Activated naive CD4-positive, alpha-beta T cell (primary cell): Measurements from ENCODE around the gene CREB5.

ENCODE experiments used
- DNase-seq, 4 experiments: peaks; one replicate each; lab custom pipeline; 2025; lab: John Stamatoyannopoulos, UW

The CREB5 gene

DNA sequence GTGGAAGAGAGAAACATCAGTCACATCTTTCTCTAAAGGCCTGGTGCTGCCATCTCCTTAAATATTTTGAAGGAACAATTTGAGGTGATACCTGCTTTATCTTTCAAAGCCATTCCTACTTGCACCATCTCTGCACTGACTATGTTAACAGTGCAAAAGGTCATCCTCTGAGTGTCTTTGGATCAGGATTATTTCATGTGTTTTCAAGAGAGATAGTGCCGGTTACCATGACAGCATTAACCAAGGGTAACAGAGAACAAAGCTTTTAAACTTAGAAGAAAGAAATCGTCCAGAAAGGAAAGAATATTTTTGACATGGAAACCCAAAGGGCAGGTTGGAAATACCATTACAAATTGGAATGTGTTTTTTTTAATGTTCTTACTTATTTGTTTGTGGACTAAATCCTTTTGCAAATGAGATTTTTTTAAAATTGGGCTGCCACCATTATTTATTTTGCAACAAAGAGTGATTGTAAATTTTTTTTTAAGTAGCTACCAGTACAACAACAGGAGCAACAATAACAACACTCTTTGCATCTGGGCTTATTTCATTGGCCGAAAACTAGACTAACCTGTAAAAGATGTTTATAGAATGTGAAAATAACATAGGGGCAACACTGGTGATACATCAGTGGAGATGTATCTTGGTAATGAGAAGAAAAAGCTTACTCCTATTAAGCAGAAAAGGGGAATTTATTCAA, 234.2 kb downstream of the CREB5 start:
- no peak for DNase-seq

- no peak for DNase-seq
Measured at GRCh38 chr7:28647076-28647421, 234.7 kb downstream of the CREB5 start.

- DNase-seq, result no peak
Measured at GRCh38 chr7:28649189-28649588, 236.9 kb downstream of the CREB5 start.

GRCh38 chr7:28649811-28650210, 237.5 kb downstream of the CREB5 start:
- DNase-seq, result no peak

DNA sequence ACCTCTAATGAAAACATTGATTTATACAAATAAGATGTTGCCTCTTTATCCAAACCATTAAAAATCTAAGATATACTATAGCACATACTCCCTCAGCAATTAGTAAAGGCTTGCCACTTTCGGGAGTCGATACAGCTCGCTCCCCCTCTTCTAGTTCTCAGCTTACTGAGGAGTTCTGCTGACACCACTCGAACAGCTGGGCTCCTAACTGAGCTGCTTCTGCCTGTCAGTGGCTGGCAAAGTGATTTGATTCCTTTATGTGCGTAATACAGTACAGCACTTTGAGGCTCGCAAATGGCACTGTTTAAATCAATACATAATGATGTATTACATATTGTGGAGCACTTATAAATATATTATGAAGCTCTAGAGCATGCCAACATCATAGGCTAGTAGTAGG, 241.8 kb downstream of the CREB5 start:
- no peak for DNase-seq

DNA sequence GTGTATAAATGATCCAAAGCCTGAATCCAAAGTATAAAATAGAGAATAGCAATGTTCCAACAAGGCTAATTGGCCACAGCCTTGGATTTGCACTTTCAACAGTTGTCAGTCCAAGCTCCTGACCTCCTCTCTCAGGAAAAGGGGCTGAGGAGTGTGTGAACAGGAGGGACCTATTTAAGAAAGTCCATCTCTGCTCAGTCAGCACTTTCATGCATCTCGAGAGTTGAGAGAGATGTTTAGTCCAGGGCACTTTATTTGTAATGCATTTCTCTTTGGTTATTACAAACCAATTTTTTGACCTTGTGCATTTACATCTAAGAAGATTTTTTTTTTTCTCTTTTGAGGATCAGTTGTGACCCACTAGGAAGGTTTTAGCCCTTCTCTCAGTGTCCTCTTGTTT, 244.2 kb downstream of the CREB5 start:
- no peak for DNase-seq

DNA sequence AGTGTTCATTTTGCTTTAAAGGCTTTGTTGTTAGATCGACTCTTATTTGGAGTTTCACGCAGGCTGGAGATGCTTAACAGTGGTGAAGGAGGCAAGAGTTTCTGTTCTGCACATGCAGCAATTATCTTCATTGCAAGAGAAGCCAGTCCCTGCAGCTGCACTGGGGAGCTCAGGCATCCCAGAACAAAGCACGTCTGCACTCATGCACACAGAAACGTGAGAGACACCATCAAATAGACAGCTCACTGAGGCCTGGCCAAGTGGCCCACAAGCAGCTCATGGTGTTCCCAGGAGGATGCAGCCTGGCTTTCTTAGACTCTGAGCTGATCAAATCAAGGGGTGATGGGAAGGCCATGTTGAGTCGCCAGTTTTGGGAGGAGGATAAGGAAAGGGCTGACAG, 246.1 kb downstream of the CREB5 start:
- no peak for DNase-seq

DNA sequence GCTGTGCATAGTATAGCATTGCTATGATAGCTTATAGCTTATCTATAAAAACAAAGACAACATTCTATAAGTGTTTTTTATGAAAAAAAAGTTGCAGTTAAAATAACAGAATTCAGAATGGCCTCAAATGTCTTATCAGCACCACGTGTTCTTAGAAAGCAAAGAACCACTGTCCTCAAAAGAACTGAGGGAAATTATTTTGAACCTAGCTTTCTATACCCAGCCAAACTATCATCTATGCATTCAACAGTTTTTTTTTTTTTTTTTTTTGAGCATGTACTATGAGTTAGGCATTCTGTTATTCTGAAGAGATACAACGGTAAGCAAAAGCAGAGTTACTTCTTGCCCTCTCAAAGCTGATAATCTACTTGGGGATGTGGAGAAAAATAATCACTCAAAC, 247.8 kb downstream of the CREB5 start:
- no peak for DNase-seq

DNA sequence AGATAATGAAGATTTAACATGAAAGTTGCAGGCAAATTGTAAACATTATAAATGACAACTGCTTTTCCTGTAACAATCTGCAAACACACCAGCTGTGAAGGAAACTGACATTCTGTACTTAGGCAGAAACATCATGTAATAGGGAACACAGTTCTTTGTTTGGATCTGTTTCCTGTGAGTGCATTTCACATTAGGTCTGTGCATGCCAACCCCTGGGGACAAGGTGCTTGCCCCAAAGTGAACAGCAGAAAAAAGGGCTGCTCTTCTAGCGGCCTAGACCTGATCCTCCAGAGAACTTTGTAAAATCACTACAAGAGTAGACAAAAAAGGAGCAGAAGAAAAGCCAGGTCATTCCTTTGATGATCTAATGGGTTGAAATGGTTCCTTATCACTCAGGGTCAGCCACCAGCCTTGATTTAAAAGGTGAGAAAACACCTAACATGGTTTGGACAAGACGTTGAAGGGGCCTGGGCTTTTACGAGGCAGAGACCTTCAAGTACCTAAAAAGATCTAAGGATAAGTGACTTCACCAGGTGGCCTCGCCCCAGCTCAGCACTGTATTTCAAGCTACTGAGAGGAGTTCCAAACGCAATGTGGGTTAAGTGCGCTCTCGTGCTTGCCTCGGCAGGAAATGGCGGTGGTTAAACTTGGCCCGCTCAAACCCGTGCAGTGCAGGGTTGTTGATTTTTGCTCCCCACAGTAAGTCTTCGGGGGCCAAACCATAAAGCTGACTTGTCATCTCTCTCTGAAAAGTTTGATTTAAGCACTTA, 249.7 kb downstream of the CREB5 start:
- DNase-seq, result no peak

DNA sequence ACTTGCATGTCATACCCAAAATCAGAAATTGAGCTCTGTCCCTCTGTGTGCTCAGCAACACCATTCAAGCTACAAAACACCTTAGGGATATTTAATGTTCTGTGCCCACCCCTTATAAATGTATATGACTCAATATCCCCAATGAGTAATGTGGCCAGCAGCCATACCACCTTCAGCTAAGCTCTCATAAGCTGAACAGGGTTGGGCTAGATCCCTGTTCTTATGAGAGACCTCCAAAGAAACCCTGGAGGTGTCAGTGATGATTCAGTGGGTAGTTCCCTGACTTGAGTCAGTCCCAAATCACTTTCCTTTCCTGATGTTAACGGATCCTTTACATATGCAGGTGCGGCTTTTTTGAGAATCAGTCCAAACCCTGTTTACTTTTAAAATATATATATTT, 253.8 kb downstream of the CREB5 start:
- DNase-seq, result no peak

DNA sequence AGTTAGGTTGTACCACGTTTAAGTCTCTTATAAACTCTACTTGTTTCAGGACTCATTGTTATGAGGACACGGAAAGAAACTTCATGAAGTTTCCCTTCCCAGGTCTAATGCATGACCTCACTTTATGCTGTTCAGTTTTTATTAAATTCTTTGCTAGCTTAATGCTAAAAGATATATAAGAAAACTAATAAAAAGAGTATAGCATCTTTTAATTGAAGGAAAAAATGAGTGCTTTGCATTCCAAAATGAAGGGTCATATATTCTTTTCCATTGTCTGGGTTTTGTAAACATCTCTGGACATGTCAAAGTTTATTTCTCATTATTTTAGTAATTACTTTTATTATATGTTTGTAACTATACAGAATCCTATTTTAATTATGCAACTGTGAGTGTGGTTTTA, 255.8 kb downstream of the CREB5 start:
- DNase-seq, result no peak

DNA sequence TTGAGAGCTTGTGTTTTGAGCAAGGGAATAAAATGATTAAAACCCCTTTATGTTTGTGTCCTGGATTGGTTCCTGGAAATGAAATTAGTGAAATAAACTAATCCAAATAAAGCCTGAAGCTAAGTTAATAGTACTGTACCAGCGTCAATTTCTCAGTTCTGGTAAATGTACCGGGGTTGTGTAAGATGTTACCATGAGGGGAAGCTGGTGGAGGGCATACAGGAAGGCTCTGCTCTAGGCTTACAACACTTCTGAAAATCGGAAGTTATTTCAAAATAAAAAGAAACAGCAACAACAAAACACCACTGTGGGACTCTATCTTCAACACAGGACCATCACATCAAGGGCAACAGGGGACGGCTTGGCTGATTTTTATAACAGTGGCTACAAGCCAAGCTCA, 257.0 kb downstream of the CREB5 start:
- DNase-seq, result no peak

DNA sequence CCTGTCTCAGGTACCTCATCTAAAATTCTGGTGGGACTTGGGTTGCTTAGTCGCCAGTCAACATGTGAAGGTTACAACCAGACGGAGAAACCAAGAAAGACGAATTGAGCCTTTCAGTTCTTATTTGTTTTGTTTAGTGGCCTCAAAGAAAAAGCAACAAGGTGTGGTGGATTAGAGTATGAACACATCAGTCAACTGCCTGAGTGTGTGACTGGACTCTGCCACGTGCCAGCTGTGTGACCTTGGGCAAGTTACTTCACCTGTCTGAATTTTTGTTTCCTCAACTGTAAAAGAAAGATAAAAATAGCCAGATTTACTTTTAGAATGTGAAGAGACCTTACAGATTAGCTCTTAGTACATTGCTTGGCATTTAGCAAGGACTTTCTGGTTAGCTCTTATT, 259.2 kb downstream of the CREB5 start:
- no peak for DNase-seq

DNA sequence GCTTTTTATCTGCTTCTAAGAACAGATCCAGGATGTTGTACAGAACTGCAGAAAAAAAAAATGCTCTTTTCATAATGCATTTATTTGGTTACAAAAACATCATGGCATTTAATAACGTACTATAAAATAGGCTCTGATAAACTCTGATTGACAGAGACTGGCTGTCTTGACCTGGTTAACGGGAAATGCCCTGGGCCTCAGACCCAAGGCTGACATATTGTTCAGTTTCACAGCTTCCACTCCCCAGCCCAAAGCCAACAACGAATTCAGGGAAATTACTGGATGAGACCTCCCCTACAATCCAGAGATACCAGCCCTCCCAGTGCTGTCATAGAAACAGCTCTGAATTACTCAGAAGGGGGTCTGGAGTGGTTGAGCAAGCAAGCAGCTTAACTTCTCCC, 260.1 kb downstream of the CREB5 start:
- no peak for DNase-seq

GRCh38 chr7:28674359-28674782, 262.1 kb downstream of the CREB5 start:
- DNase-seq, result no peak

DNA sequence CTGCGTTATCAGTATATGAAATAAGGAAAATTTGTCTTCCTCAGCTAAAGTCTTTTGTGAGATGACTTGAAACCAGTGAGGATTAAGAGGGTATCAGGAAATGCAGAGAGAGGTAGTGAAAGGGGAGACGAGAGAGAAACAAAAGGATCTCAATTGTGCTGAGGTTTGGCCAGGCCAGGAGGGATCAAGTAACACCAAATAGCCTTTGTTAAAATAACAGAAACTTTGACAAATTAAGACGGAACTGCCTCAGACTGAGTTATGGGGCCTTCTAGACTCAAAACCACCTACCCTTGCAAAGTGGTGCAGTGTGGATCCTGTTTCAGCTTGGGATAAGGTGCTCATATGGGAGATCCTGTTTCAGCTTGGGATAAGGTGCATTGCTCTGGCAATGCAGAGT, 263.1 kb downstream of the CREB5 start:
- no peak for DNase-seq

- no peak for DNase-seq
Measured at GRCh38 chr7:28677668-28678067, 265.4 kb downstream of the CREB5 start.

DNA sequence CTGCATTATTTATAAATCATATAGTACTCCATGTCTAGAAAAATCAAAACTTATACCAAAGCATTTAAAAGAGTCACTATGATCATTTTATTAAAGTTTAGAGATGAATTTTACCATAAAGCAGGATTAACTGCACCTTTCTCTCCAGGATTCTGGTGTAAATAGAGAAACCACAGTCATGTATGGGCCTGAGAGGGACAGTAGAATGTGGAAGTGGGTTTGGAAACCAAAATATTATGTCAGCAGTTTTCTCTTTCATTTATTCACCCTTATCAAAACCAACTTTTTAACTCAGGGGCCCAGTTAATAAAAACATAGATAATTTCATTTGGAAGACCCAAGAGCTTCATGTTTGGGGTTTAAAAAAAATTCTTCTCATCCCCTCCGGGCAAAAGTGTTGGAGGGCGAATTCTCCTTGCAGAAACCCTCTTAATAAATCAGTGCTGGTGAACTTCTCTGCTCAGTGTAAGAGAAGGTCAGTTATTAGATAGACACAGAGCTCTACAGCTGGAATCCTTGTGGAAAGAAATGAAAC, 266.2 kb downstream of the CREB5 start:
- DNase-seq, result no peak

- DNase-seq, result no peak
Measured at GRCh38 chr7:28681693-28682310, 269.5 kb downstream of the CREB5 start.

GRCh38 chr7:28682801-28683200, 270.5 kb downstream of the CREB5 start:
- no peak for DNase-seq

- DNase-seq, result no peak
Measured at GRCh38 chr7:28684650-28685241, 272.4 kb downstream of the CREB5 start.

DNA sequence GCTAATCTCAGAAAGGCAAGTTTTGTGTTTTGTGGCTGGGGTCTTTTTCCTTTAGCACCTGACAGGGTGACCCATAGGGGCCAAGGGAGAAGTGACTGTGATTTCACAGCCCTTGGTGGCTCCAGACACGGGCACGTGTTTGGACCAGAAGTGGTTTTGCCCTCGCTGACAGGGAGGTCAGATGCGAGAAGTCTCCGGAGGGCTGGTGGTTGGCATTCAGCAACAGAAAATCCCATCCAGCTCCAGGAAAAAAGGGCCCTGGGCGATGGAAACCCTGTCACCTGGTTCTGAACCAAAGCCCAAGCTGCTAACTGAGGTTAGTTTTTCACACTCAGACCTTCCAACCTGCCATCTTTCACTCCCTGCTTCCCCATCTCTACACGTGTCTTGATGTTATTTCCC, 272.9 kb downstream of the CREB5 start:
- no peak for DNase-seq
